Measurements from ENCODE around the gene NR2F1.

The NR2F1 gene

GRCh38 chr5:93623153-93623552 lies 40.1 kb downstream of the NR2F1 start:
- no peak overlapping the region for H3K4me3 ChIP-seq (ENCODE audit: insufficient read depth, low read length, poor library complexity, severe bottlenecking)
- TF ChIP-seq EZH2phosphoT487 (conservative IDR thresholded peaks at IDR 0.05; ENCODE audit: low read length), result no peak
- TF ChIP-seq, protein P1, sequence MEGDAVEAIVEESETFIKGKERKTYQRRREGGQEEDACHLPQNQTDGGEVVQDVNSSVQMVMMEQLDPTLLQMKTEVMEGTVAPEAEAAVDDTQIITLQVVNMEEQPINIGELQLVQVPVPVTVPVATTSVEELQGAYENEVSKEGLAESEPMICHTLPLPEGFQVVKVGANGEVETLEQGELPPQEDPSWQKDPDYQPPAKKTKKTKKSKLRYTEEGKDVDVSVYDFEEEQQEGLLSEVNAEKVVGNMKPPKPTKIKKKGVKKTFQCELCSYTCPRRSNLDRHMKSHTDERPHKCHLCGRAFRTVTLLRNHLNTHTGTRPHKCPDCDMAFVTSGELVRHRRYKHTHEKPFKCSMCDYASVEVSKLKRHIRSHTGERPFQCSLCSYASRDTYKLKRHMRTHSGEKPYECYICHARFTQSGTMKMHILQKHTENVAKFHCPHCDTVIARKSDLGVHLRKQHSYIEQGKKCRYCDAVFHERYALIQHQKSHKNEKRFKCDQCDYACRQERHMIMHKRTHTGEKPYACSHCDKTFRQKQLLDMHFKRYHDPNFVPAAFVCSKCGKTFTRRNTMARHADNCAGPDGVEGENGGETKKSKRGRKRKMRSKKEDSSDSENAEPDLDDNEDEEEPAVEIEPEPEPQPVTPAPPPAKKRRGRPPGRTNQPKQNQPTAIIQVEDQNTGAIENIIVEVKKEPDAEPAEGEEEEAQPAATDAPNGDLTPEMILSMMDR (IDR thresholded peaks at IDR 0.05; ENCODE audit: insufficient read depth, low read length, poor library complexity, severe bottlenecking), result no peak
- peaks cover 15% of the 10 kb centered on the region; the same call in 1 of the 2 replicates for H3F3A ChIP-seq (ENCODE audit: insufficient read depth)
- H3K9ac ChIP-seq (ENCODE audit: low read length), result no peak overlapping the region
- H3K27me3 ChIP-seq (ENCODE audit: low read length), result no peaks in the 10 kb centered on the region
- H3K79me2 ChIP-seq (ENCODE audit: insufficient read depth, low read length), result no peaks in the 10 kb centered on the region
- no peak overlapping the region for H3K4me2 ChIP-seq (ENCODE audit: low read depth, low read length, poor library complexity, severe bottlenecking)
- H3K36me3 ChIP-seq (ENCODE audit: low read length), result no peaks in the 10 kb centered on the region
- no peaks in the 10 kb centered on the region for H4K20me1 ChIP-seq (ENCODE audit: low read depth, low read length)
- H3K27ac ChIP-seq (ENCODE audit: low read depth, low read length), result no peak overlapping the region
- no peak overlapping the region for H2AFZ ChIP-seq (ENCODE audit: low read depth, low read length, severe bottlenecking)
- H3K9me3 ChIP-seq (ENCODE audit: insufficient read depth, low read length), result no peaks in the 10 kb centered on the region
- H3K9me2 ChIP-seq (replicated peaks; ENCODE audit: insufficient read depth, low read length), result no peaks in the 10 kb centered on the region

DNA sequence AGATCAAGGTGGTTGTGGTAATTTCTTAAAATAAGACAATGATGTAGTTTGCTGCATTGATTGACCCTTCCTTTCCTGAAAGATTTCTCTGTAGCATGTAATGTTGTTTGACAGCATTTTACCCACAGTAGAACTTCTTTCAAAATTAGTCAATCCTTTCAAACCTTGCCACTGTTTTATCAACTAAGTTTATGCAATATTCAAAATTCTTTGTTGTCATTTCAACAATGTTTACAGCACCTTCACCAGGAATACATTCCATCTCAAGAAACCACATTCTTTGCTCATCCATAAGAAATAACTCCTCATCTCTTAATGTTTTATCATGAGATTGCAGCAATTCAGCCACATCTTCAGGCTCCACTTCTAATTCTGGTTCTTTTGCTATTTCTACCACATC lies 43.8 kb downstream of the NR2F1 start:
- Histone ChIP-seq H4K20me1 (ENCODE audit: low read depth, low read length) (no peaks in the 10 kb centered on the region), H3K79me2 (ENCODE audit: insufficient read depth, low read length) (no peaks in the 10 kb centered on the region), H3K4me2 (ENCODE audit: low read depth, low read length, poor library complexity, severe bottlenecking) (no peak overlapping the region), H3K27ac (ENCODE audit: low read depth, low read length) (no peak overlapping the region), H3K9me3 (ENCODE audit: insufficient read depth, low read length) (no peaks in the 10 kb centered on the region), H3K4me3 (ENCODE audit: insufficient read depth, low read length, poor library complexity, severe bottlenecking) (no peak overlapping the region), H3K9ac (ENCODE audit: low read length) (no peak overlapping the region), H3K36me3 (ENCODE audit: low read length) (no peaks in the 10 kb centered on the region), H3F3A (ENCODE audit: insufficient read depth) (peaks cover 11% of the 10 kb centered on the region; the same call in 1 of the 2 replicates), H3K27me3 (ENCODE audit: low read length) (no peaks in the 10 kb centered on the region), H3K9me2 (replicated peaks; ENCODE audit: insufficient read depth, low read length) (no peaks in the 10 kb centered on the region), H2AFZ (ENCODE audit: low read depth, low read length, severe bottlenecking) (no peak overlapping the region)
- TF ChIP-seq, protein P1 (IDR thresholded peaks at IDR 0.05; ENCODE audit: insufficient read depth, low read length, poor library complexity, severe bottlenecking), result no peak
- TF ChIP-seq EZH2phosphoT487 (conservative IDR thresholded peaks at IDR 0.05; ENCODE audit: low read length), result no peak

DNA sequence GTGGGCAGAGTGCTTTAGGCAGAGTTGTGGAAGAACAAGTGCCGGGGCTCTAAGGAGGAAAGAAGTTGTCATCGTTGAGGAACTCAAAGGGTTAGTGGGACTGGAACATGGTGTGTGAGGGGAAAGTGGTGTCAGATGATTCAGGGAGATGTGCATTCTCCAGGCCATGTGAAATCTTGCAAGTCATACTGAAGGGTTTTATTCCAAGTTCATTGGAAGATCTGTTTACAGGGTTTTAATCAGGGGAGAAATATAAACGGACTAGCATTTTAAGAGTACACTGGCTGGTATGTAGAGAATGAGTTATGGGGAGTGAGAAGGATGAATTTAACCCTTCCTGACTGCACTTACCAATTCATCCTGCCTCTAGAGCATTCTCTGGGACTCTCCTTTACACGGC lies 49.3 kb downstream of the NR2F1 start:
- Histone ChIP-seq H3K9me2 (replicated peaks; ENCODE audit: insufficient read depth, low read length) (no peaks in the 10 kb centered on the region), H3K27ac (ENCODE audit: low read depth, low read length) (no peak overlapping the region), H3K79me2 (ENCODE audit: insufficient read depth, low read length) (no peaks in the 10 kb centered on the region), H3K9ac (ENCODE audit: low read length) (no peak overlapping the region), H2AFZ (ENCODE audit: low read depth, low read length, severe bottlenecking) (no peak overlapping the region), H3K27me3 (ENCODE audit: low read length) (no peaks in the 10 kb centered on the region), H3K4me3 (ENCODE audit: insufficient read depth, low read length, poor library complexity, severe bottlenecking) (no peak overlapping the region), H3K36me3 (ENCODE audit: low read length) (no peaks in the 10 kb centered on the region), H3K4me2 (ENCODE audit: low read depth, low read length, poor library complexity, severe bottlenecking) (no peak overlapping the region), H4K20me1 (ENCODE audit: low read depth, low read length) (no peaks in the 10 kb centered on the region), H3K9me3 (ENCODE audit: insufficient read depth, low read length) (no peaks in the 10 kb centered on the region), H3F3A (ENCODE audit: insufficient read depth) (no peaks in the 10 kb centered on the region)
- TF ChIP-seq EZH2phosphoT487 (conservative IDR thresholded peaks at IDR 0.05; ENCODE audit: low read length), result no peak
- TF ChIP-seq, protein P1 (IDR thresholded peaks at IDR 0.05; ENCODE audit: insufficient read depth, low read length, poor library complexity, severe bottlenecking), result no peak
